Activated CD4-positive, alpha-beta T cell treated with anti-CD3 and anti-CD28 coated beads, Interleukin-2, amount 10 ng/mL, durations not matched to agents 7 days and 5 days (primary cell): ENCODE results near the gene TNRC6C. TPM values are rescaled to one million over a fixed set of nuclear protein-coding genes. Genes with fewer than 3 reads are reported as not detected.

Experiments used
- CTCF ChIA-PET: fragments of 350-600 bp; sonication (Branson Sonifier 250); formaldehyde crosslinking; loops from one replicate; lab custom pipeline; 2021; ENCODE audit warnings: antibody characterized with exemption; lab: Charles Lee
- POLR2A ChIA-PET: fragments of 350-600 bp; sonication (Branson Sonifier 250); formaldehyde crosslinking; loops from one replicate; lab custom pipeline; 2021; ENCODE audit warnings: antibody characterized with exemption; lab: Charles Lee
- DNase-seq: peaks from one replicate; pipeline ENCODE4 v3.0.0-alpha.2; 2020
- H3K27ac Mint-ChIP-seq: one replicate; pipeline ENCODE4 v1.8.0; 2021; ENCODE audit warnings: mild to moderate bottlenecking, moderate library complexity, mixed read lengths
- H3K27me3 Mint-ChIP-seq: one replicate; pipeline ENCODE4 v1.8.0; 2021; ENCODE audit warnings: mixed read lengths
- H3K36me3 Mint-ChIP-seq: one replicate; pipeline ENCODE4 v1.8.0; 2021; ENCODE audit warnings: low read depth, mixed read lengths
- H3K4me1 Mint-ChIP-seq: one replicate; pipeline ENCODE4 v1.8.0; 2021; ENCODE audit warnings: mixed read lengths
- H3K4me3 Mint-ChIP-seq: one replicate; pipeline ENCODE4 v1.8.0; 2021; ENCODE audit warnings: mild to moderate bottlenecking, moderate library complexity, mixed read lengths
- H3K9me3 Mint-ChIP-seq: one replicate; pipeline ENCODE4 v1.8.0; 2021; ENCODE audit warnings: mixed read lengths
- total RNA-seq, 2 experiments: library from RNA; stranded (reverse); gene quantifications; one replicate each; pipeline ENCODE4 v1.2.3, GENCODE V29; 2021

Gene TNRC6C
- total RNA-seq, 2 experiments from 2014 or later: 40.2 to 41.8 TPM

DNA sequence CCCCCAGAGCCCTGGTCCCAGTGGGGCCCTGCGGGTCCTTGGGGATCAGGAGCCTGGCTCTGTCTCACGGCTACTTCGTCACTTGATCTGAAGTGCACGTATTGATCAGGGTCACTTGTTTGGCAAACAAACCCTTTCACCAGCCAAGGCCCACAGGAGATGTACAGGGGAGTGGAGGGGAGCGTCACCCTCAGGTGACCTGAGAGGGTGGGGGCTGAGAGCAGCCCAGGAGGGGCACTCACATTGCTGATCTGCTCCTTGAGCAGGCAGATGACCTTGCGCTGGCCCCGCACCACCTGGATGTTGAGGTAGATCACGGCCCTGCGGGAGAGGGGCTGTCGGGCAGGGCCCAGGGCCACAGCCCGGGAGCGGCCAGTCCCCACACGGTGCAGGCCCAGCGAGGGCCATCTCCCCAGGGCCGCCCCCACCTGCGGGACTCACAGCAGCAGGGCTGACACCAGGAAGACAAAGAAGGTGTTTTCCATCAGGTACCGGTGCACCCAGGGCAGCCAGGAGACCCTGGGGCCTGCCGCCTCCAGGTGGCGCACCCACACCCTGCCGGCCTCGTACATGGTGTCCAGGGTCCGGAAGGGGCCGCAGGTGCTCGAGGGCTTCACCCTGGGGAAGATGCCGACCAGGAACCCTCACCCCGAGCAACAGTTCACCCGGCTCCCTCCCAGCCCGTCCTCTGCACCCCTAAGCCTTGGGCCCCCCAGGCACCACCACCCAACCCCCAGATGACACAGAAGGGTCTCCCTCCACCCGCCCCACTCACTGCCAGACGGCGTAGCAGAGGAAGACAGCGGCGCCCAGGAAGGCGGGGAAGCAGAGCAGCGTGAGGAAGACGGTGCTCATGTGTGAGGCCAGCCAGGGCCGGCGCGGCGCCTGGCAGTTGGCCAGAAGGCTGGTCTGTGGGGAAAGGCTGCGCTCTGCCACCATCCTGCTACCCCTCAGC lies 158.8 kb downstream of the TNRC6C start:
- CTCF ChIA-PET: interaction anchor here (0.6 to 1.5 kb wide), 3 partner anchors 10 to 52 kb away, joined by 4 to 7 read pairs (median 5); partner anchors contain the start of gene TMC8
- no peaks in the 10 kb centered on the region for H3K27me3 Mint-ChIP-seq
- peaks cover 68% of the 10 kb centered on the region for H3K36me3 Mint-ChIP-seq

GRCh38 chr17:78118801-78119241 lies 160.3 kb downstream of the TNRC6C start:
- H3K27me3 Mint-ChIP-seq: no peaks in the 10 kb centered on the region
- H3K4me3 Mint-ChIP-seq: no peak overlapping the region
- no peak overlapping the region for H3K27ac Mint-ChIP-seq
- H3K36me3 Mint-ChIP-seq: peaks cover 70% of the 10 kb centered on the region
- H3K4me1 Mint-ChIP-seq: peaks cover 66% of the 10 kb centered on the region
- ChIA-PET CTCF (interaction anchor here (10.2 kb wide), 1 partner anchor 18 kb away, joined by 118 read pairs; no protein-coding TSS in a partner anchor), POLR2A (no interaction called here)
- DNase-seq: no peak
- no peaks in the 10 kb centered on the region for H3K9me3 Mint-ChIP-seq

More for the DNA sequence above, 158.8 kb downstream of the TNRC6C start:
- POLR2A ChIA-PET: no interaction called here
- Mint-ChIP-seq H3K9me3 (no peaks in the 10 kb centered on the region), H3K27ac (peak overlapping the region; percentile 25), H3K4me1 (peaks cover 65% of the 10 kb centered on the region), H3K4me3 (no peak overlapping the region)
- no peak for DNase-seq

GRCh38 chr17:78120537-78120936 lies 162.0 kb downstream of the TNRC6C start:
- peak overlapping the region; percentile 66 for H3K4me3 Mint-ChIP-seq
- no peak for DNase-seq
- H3K4me1 Mint-ChIP-seq: peaks cover 65% of the 10 kb centered on the region
- H3K27me3 Mint-ChIP-seq: no peaks in the 10 kb centered on the region
- H3K36me3 Mint-ChIP-seq: peaks cover 66% of the 10 kb centered on the region
- ChIA-PET POLR2A (interaction anchor here (1.4 kb wide), 1 partner anchor 20 kb away, joined by 3 read pairs; no protein-coding TSS in a partner anchor), CTCF (interaction anchor here (1.2 to 10.2 kb wide), 3 partner anchors 8 to 62 kb away, joined by 3 to 118 read pairs (median 3); no protein-coding TSS in a partner anchor)
- H3K9me3 Mint-ChIP-seq: no peaks in the 10 kb centered on the region
- H3K27ac Mint-ChIP-seq: peak overlapping the region; percentile 75

GRCh38 chr17:78120971-78121800 lies 162.7 kb downstream of the TNRC6C start:
- H3K27ac Mint-ChIP-seq: peak overlapping the region; percentile 76
- CTCF ChIA-PET: interaction anchor here (0.9 to 10.2 kb wide), 6 partner anchors 8 to 92 kb away, joined by 3 to 118 read pairs (median 4); partner anchors contain the start of gene BIRC5
- H3K4me3 Mint-ChIP-seq: peak overlapping the region; percentile 66
- H3K36me3 Mint-ChIP-seq: peaks cover 65% of the 10 kb centered on the region
- no peaks in the 10 kb centered on the region for H3K9me3 Mint-ChIP-seq
- H3K27me3 Mint-ChIP-seq: no peaks in the 10 kb centered on the region
- peak; percentile 84 for DNase-seq
- POLR2A ChIA-PET: interaction anchor here (1.0 to 1.4 kb wide), 2 partner anchors 12 to 19 kb away, joined by 3 to 4 read pairs; no protein-coding TSS in a partner anchor
- peaks cover 68% of the 10 kb centered on the region for H3K4me1 Mint-ChIP-seq

GRCh38 chr17:78121801-78122215 lies 163.3 kb downstream of the TNRC6C start:
- DNase-seq: no peak
- Mint-ChIP-seq H3K36me3 (peaks cover 64% of the 10 kb centered on the region), H3K27me3 (no peaks in the 10 kb centered on the region), H3K9me3 (no peaks in the 10 kb centered on the region), H3K27ac (peak overlapping the region; percentile 76), H3K4me3 (peak overlapping the region; percentile 66), H3K4me1 (peaks cover 69% of the 10 kb centered on the region)
- ChIA-PET CTCF (interaction anchor here (0.9 to 10.2 kb wide), 5 partner anchors 9 to 92 kb away, joined by 3 to 118 read pairs (median 4); partner anchors contain the start of genes BIRC5 and TMC8), POLR2A (interaction anchor here (1.0 to 1.4 kb wide), 2 partner anchors 12 to 18 kb away, joined by 3 to 4 read pairs; no protein-coding TSS in a partner anchor)

DNA sequence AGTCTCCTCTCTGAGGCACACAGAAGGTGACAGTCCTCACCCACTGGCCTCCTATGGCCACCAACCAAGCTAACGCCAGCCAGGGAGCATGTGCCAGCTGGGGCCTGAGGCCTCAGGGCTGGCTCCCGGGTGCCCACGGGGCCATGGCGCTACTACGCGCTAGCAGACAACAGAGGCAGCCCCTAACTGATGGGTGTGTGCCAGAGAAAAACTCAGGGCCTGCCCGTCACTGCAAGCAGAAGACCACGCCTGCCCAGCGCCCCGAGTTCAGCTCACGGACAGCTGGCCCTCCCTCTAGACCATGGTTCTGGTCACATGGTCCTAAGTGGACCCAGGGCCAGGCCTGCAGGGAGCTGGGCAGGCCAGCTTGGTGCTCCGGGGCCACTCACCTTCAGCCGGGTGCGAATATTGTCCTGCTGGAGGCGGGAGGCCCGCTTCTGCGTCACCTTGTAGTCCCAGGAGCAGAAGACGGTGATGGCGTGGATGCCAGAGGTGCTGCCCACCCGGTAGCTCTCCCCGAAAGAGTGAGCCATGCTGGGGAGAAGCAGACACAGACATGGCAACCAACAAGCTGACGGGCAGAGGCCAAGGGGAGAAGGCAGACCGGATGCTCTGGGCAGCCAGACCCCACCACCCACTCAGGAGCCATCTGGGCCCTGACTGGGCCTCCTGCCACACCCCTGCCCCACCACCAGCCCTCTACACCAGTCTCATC lies 163.9 kb downstream of the TNRC6C start:
- Mint-ChIP-seq H3K27me3 (no peaks in the 10 kb centered on the region), H3K4me1 (peaks cover 68% of the 10 kb centered on the region), H3K36me3 (peaks cover 66% of the 10 kb centered on the region), H3K4me3 (peak overlapping the region; percentile 66), H3K9me3 (no peaks in the 10 kb centered on the region), H3K27ac (peak overlapping the region; percentile 78)
- no peak for DNase-seq
- POLR2A ChIA-PET: interaction anchor here (1.0 kb wide), 1 partner anchor 11 kb away, joined by 4 read pairs; no protein-coding TSS in a partner anchor
- CTCF ChIA-PET: interaction anchor here (0.9 to 10.2 kb wide), 5 partner anchors 8 to 91 kb away, joined by 3 to 118 read pairs (median 4); partner anchors contain the start of genes BIRC5 and TMC8

GRCh38 chr17:78122931-78123249 lies 164.4 kb downstream of the TNRC6C start:
- POLR2A ChIA-PET: no interaction called here
- H3K4me1 Mint-ChIP-seq: peaks cover 63% of the 10 kb centered on the region

DNA sequence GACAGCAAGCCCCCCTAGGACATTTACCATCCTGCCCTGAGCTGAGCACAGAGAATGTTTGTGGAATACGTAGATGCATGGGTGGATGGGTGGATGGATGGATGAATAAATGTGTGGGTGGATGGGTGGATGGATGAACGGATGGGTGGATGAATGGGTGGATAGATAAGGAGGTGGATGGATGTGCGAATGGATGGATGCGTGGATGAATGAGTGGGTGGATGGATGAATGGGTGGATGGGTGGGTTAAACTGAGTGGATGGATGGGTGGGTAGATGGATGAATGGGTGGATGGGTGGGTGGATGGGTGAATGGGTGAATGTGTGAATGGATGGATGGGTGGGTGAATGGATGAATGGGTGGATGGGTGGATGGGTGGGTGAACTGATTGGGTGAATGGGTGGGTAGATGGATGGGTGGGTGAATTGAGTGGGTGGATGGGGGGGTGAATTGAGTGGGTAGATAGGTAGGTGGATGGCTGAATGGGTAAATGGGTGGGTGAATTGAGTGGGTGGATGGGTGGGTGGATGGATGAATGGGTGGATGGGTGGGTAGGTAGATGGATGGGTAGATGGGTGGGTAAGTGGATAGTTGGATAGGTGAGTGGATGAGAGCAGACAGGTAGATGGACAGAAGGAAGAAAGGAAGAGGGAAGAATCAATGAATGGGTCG lies 164.9 kb downstream of the TNRC6C start:
- Mint-ChIP-seq H3K27me3 (no peaks in the 10 kb centered on the region), H3K4me3 (peak overlapping the region; percentile 66), H3K9me3 (no peaks in the 10 kb centered on the region), H3K36me3 (peaks cover 65% of the 10 kb centered on the region), H3K4me1 (peaks cover 60% of the 10 kb centered on the region), H3K27ac (peak overlapping the region; percentile 78)
- DNase-seq: no peak
- CTCF ChIA-PET: interaction anchor here (2.0 to 10.2 kb wide), 2 partner anchors 10 to 13 kb away, joined by 5 to 118 read pairs; no protein-coding TSS in a partner anchor
- POLR2A ChIA-PET: interaction anchor here (0.7 kb wide), 1 partner anchor 17 kb away, joined by 3 read pairs; no protein-coding TSS in a partner anchor

More at GRCh38 chr17:78122931-78123249, 164.4 kb downstream of the TNRC6C start:
- peaks cover 68% of the 10 kb centered on the region for H3K36me3 Mint-ChIP-seq
- H3K27ac Mint-ChIP-seq: peak overlapping the region; percentile 78
- no peak for DNase-seq
- no peaks in the 10 kb centered on the region for H3K27me3 Mint-ChIP-seq
- peak overlapping the region; percentile 66 for H3K4me3 Mint-ChIP-seq
- no peaks in the 10 kb centered on the region for H3K9me3 Mint-ChIP-seq
- CTCF ChIA-PET: interaction anchor here (0.9 to 10.2 kb wide), 3 partner anchors 8 to 53 kb away, joined by 3 to 118 read pairs (median 7); partner anchors contain the start of gene TMC8

DNA sequence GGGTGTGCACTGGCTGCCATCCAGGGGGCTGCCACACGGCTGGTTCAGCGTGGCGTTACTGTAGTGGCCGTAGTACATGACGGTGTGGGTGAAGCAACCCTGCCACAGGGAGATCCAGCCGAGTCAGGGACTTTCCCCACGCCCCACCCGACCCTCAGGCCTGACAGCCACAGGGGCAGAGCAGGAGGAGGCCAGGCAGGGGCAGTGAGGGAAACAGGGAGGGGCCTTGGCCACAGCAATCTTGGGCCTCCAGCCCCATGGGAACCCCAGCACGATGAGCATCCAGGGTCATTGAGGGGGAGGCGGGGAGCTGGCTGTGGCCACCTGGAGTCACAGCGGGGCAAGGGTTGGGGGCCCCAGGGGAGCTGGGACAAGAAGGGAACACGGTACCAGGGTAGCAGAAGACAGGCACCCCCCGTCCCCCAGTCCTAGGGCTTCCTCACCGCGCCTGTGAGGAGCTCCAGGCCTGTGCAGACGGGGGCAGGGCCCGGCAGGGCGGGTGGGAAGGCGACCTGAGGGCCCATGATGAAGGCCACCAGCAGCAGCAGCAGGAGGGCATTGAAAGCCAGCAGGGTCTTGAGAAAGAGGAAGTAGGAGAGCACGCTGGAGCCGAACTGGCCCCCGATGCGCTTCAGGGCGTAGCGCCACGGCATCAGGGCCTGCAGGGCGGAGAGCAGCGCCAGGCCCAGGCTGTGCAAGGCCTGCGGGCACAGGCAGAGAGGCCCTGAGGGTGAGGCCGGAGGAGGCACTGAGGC lies 165.8 kb downstream of the TNRC6C start:
- no peak for DNase-seq
- peaks cover 60% of the 10 kb centered on the region for H3K36me3 Mint-ChIP-seq
- peak overlapping the region; percentile 53 for H3K4me3 Mint-ChIP-seq
- H3K27me3 Mint-ChIP-seq: no peaks in the 10 kb centered on the region
- H3K9me3 Mint-ChIP-seq: no peaks in the 10 kb centered on the region
- peaks cover 64% of the 10 kb centered on the region for H3K4me1 Mint-ChIP-seq
- CTCF ChIA-PET: interaction anchor here (0.8 to 10.2 kb wide), 4 partner anchors 11 to 39 kb away, joined by 3 to 118 read pairs (median 4); no protein-coding TSS in a partner anchor
- POLR2A ChIA-PET: interaction anchor here (1.0 kb wide), 1 partner anchor 15 kb away, joined by 4 read pairs; no protein-coding TSS in a partner anchor
- H3K27ac Mint-ChIP-seq: no peak overlapping the region

DNA sequence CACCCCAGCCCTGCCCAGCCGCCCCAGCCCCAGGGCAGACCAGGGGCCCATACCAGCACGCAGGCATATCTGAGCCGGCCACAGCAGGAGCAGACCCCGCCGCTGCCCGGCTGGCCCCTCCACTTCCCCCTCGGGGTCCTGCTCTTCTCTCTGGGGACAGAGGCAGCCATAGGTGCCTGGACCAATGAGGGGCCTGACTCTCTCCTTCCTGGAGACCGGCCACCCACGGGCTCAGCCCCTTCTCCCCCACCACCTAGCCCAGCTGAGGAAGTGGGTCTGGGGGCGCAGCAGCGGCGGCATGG lies 166.3 kb downstream of the TNRC6C start:
- CTCF ChIA-PET: interaction anchor here (0.8 to 10.2 kb wide), 5 partner anchors 11 to 40 kb away, joined by 3 to 118 read pairs (median 5); no protein-coding TSS in a partner anchor
- H3K36me3 Mint-ChIP-seq: peaks cover 58% of the 10 kb centered on the region
- POLR2A ChIA-PET: interaction anchor here (0.5 to 1.0 kb wide), 3 partner anchors 9 to 134 kb away, joined by 3 to 4 read pairs (median 3); no protein-coding TSS in a partner anchor
- H3K9me3 Mint-ChIP-seq: no peaks in the 10 kb centered on the region
- H3K4me3 Mint-ChIP-seq: peak overlapping the region; percentile 88
- DNase-seq: no peak
- H3K27me3 Mint-ChIP-seq: no peaks in the 10 kb centered on the region
- H3K27ac Mint-ChIP-seq: peak overlapping the region; percentile 46
- peaks cover 68% of the 10 kb centered on the region for H3K4me1 Mint-ChIP-seq
